OCI-LY3 (cell line): ENCODE data around the gene CUBN.

ENCODE experiments used
- H2AFZ ChIP-seq: fragments of 200-600, 300-600 bp; shearing (Covaris generic); 2 replicates; pipeline ENCODE4 v1.6.0; 2014; ENCODE audit warnings: antibody characterized with exemption, low read depth, low read length
- H3K27ac ChIP-seq: fragments of 200-600, 300-600 bp; sonication (generic); 2 replicates; pipeline ENCODE4 v1.5.1; 2014; ENCODE audit warnings: mild to moderate bottlenecking, low read length, moderate library complexity, mixed read lengths
- H3K27me3 ChIP-seq: fragments of 200-600, 300-600 bp; sonication (generic); 2 replicates; pipeline ENCODE4 v1.6.1; 2014; ENCODE audit warnings: low read depth, low read length, mixed read lengths
- H3K36me3 ChIP-seq: fragments of 200-600, 300-600 bp; sonication (generic); replicated peaks from 2 replicates; pipeline ENCODE3; 2014; ENCODE audit warnings: low read depth, low read length, mixed read lengths
- H3K4me1 ChIP-seq: fragments of 300-600, 200-600 bp; sonication (generic); 2 replicates; pipeline ENCODE4 v1.6.1; 2014; ENCODE audit warnings: low read length, mixed read lengths
- H3K4me2 ChIP-seq: fragments of 200-600, 300-600 bp; sonication (generic); 2 replicates; pipeline ENCODE4 v1.6.1; 2014; ENCODE audit warnings: low read length, mixed read lengths
- H3K4me3 ChIP-seq: fragments of 300-600, 200-600 bp; sonication (generic); 2 replicates; pipeline ENCODE4 v1.5.1; 2014; ENCODE audit warnings: antibody characterized with exemption, mild to moderate bottlenecking, low read length, moderate library complexity
- H3K79me2 ChIP-seq: fragments of 300-600, 200-600 bp; shearing (Covaris generic); 2 replicates; pipeline ENCODE4 v1.6.1; 2014; ENCODE audit warnings: mild to moderate bottlenecking, low read length, mixed read lengths
- H3K9ac ChIP-seq: fragments of 300-600, 200-600 bp; shearing (Covaris generic); 2 replicates; pipeline ENCODE4 v1.6.0; 2014; ENCODE audit warnings: mild to moderate bottlenecking, low read length, moderate library complexity
- H3K9me3 ChIP-seq: fragments of 200-600, 300-600 bp; shearing (Covaris generic); 2 replicates; pipeline ENCODE4 v1.6.1; 2014; ENCODE audit warnings: low read length, mixed read lengths; ENCODE audit not compliant: insufficient read depth
- H4K20me1 ChIP-seq: fragments of 200-600, 300-600 bp; sonication (generic); 2 replicates; pipeline ENCODE4 v1.6.1; 2016; ENCODE audit warnings: low read length, mixed read lengths; ENCODE audit not compliant: insufficient read depth
- EZH2phosphoT487 ChIP-seq: fragments of 200-600 bp; shearing (Covaris generic); IDR thresholded peaks from 2 replicates; pipeline ENCODE4 v1.6.1; 2018; ENCODE audit warnings: antibody characterized with exemption, mixed run types, low read depth
- TF ChIP-seq, protein P1 (sequence below): fragments of 200-600, 300-600 bp; sonication (generic); IDR thresholded peaks from 2 replicates; pipeline ENCODE4 v1.5.1; 2014; ENCODE audit warnings: antibody characterized with exemption, low read length, low read depth

Gene CUBN

DNA sequence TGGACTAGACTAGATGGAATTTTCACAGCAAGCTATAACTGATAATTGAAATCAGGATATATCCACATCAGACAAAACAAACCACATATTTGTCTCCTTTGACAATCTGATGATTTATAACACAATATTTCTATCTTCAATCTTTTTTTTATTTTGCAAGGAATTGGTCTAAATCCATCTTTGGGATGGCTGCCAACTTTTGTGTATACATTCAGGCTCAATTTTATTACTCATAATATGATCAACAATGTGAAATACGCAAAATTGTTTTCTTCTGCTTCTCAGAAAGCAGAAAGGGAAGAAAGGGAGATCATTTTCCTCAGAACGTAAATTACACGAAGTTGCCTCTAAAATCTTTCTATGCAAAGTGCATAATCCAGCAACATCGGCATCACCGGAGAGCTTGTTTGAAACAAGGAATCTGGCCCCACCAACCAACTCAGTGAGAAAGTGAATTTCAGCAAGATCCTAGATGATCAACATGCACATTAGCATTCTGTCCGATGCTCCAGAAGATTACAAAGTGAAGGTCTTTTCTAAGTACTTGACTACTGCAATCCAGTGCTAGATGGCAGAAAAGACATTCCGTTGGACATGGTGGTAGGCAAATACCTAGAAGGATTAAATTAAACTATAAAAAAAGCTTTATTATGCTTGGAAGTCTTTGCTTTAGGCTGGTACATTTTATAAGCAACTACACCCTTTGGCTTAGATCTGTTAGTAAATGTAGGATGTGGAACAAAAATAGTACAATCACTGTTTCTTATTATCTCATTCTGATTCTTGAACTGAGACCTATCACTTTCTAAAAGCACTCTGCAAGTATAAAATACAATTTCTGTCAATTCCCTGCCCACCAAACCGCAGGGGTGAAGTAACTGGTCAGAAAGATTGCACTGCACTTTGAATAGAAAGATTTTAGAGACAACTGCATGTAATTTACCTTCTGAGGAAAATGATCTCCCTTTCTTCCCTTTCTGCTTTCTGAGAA is 186.0 kb downstream of the CUBN start:
- Histone ChIP-seq H2AFZ (no peak overlapping the region), H3K4me1 (peaks cover 5% of the 10 kb centered on the region), H3K4me3 (no peak overlapping the region), H3K27me3 (no peaks in the 10 kb centered on the region; the same call in 1 of the 2 replicates), H3K27ac (no peak overlapping the region), H4K20me1 (no peaks in the 10 kb centered on the region), H3K9me3 (no peaks in the 10 kb centered on the region), H3K9ac (no peak overlapping the region), H3K4me2 (no peak overlapping the region), H3K79me2 (no peaks in the 10 kb centered on the region), H3K36me3 (no peaks in the 10 kb centered on the region)
- TF ChIP-seq, protein P1, sequence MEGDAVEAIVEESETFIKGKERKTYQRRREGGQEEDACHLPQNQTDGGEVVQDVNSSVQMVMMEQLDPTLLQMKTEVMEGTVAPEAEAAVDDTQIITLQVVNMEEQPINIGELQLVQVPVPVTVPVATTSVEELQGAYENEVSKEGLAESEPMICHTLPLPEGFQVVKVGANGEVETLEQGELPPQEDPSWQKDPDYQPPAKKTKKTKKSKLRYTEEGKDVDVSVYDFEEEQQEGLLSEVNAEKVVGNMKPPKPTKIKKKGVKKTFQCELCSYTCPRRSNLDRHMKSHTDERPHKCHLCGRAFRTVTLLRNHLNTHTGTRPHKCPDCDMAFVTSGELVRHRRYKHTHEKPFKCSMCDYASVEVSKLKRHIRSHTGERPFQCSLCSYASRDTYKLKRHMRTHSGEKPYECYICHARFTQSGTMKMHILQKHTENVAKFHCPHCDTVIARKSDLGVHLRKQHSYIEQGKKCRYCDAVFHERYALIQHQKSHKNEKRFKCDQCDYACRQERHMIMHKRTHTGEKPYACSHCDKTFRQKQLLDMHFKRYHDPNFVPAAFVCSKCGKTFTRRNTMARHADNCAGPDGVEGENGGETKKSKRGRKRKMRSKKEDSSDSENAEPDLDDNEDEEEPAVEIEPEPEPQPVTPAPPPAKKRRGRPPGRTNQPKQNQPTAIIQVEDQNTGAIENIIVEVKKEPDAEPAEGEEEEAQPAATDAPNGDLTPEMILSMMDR, result no peak
- TF ChIP-seq EZH2phosphoT487, result no peak

DNA sequence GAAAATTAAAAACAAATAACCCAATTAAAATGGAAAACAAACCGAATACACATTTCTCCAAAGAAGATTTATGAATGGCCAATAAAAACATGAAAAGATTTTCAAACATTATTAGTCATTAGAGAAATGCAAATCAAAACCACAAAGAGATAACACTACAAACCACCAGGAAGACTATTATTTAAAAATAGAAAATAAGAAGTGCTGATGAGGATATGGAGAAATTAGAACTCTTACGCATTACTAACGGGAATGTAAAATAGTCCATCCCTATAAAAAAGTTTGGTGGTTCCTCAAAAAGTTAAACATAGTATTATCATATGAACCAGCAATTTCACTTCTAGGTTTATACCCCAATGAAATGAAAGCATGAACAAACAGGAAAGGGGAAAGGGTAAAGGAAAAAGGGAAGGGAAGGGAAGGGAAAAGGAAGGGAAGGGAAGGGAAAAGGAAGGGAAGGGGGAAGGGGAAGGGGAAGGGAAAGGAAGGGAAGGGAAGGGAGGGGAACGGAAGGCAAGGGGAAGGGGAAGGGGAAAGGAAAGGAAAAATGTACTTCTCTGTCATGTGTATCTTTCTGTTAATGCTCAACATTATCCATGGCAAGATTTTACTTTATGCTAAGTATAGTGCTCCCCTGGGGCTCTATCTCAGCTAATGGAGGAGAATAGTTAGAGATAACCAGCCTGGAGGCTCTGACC is 187.1 kb downstream of the CUBN start:
- Histone ChIP-seq H3K4me1 (peaks cover 5% of the 10 kb centered on the region), H3K9ac (no peak overlapping the region), H3K79me2 (no peaks in the 10 kb centered on the region), H2AFZ (no peak overlapping the region), H3K27ac (no peak overlapping the region), H3K27me3 (no peaks in the 10 kb centered on the region; the same call in 1 of the 2 replicates), H4K20me1 (no peaks in the 10 kb centered on the region), H3K4me2 (no peak overlapping the region), H3K36me3 (no peaks in the 10 kb centered on the region), H3K4me3 (no peak overlapping the region), H3K9me3 (no peaks in the 10 kb centered on the region)
- TF ChIP-seq, protein P1, result no peak
- no peak for TF ChIP-seq EZH2phosphoT487

DNA sequence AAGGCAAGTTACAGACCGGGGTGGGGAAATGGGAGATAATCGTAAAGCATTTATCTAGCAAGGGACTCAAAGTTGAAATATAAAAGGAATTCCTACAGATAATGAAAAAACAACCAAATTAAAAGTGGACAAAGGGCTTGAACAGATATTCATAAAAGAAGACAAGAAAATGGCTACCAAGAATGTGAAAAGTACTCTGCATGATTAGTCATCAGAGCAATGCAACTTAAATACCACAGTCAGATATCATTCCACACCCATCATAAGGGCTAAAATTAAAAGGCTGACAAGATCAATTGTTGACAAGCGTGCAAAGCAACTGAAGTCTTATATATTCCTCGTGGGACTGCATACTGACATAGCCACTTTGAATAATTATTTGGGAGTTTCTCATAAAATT is 187.7 kb downstream of the CUBN start:
- H3K27ac ChIP-seq, result no peak overlapping the region
- no peak overlapping the region for H3K9ac ChIP-seq
- H2AFZ ChIP-seq, result no peak overlapping the region
- H3K4me3 ChIP-seq, result no peak overlapping the region
- H3K36me3 ChIP-seq, result no peaks in the 10 kb centered on the region
- H3K79me2 ChIP-seq, result no peaks in the 10 kb centered on the region
- TF ChIP-seq EZH2phosphoT487, result no peak
- TF ChIP-seq, protein P1, result no peak
- no peaks in the 10 kb centered on the region for H4K20me1 ChIP-seq
- H3K4me1 ChIP-seq, result peaks cover 5% of the 10 kb centered on the region
- no peak overlapping the region for H3K4me2 ChIP-seq
- no peaks in the 10 kb centered on the region for H3K9me3 ChIP-seq
- H3K27me3 ChIP-seq, result no peaks in the 10 kb centered on the region; the same call in 1 of the 2 replicates

DNA sequence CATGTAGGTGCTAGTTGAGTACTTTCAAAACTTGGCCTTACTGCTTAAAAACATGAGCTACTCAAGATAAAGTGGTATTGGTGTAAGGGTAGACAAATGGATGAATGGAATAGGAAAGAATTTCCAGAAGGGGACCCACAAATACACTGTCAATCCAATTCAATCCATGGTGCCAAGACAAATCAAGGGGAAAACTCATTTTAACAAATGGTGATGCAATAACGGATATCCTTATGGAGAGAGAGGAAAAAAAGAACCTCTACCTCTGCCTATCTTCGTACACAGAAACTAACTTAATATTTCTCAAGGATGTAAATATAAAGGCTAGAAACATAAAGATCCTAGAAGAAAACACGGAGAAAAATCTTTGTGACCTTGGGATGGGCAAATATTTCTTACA is 188.5 kb downstream of the CUBN start:
- Histone ChIP-seq H3K9ac (no peak overlapping the region), H3K27me3 (no peaks in the 10 kb centered on the region; the same call in 1 of the 2 replicates), H3K79me2 (no peaks in the 10 kb centered on the region), H4K20me1 (no peaks in the 10 kb centered on the region), H3K27ac (no peak overlapping the region), H2AFZ (no peak overlapping the region), H3K36me3 (no peaks in the 10 kb centered on the region), H3K9me3 (no peaks in the 10 kb centered on the region), H3K4me1 (peaks cover 5% of the 10 kb centered on the region), H3K4me3 (no peak overlapping the region), H3K4me2 (no peak overlapping the region)
- TF ChIP-seq EZH2phosphoT487, result no peak
- TF ChIP-seq, protein P1, result no peak
